K562 (cell line): ENCODE results near the gene SCUBE1. TPM values are rescaled to one million over a fixed set of nuclear protein-coding genes. Genes with fewer than 3 reads are reported as not detected.

ENCODE experiments used
- ATAC-seq: fragments of 200-7000 bp; cut with Tn5 transposase; 3 replicates; pipeline ENCODE4 v1.9.1; 2020; ENCODE audit warnings: moderate library complexity
- BruUV-seq: library from RNA; stranded (reverse); fragments of 400-500 nt; replicated peaks from 2 replicates; lab custom pipeline; 2021; lab: Mats Ljungman, UMichigan
- CTCF ChIA-PET: fragments of 300-600 bp; formaldehyde crosslinking; extraction: SDS; loops from one replicate; lab custom pipeline; 2021; ENCODE audit warnings: low intra/inter-chr PET ratio; lab: Yijun Ruan, JAX
- POLR2A ChIA-PET: fragments of 300-600, 350-650 bp; sonication (Branson Sonifier 250); formaldehyde crosslinking; extraction: SDS; loops from one replicate; lab custom pipeline; 2021; ENCODE audit warnings: antibody characterized with exemption, inconsistent platforms; lab: Yijun Ruan, JAX
- DNase-seq, 4 experiments: peaks; one replicate each; pipeline versions ENCODE4 v3.0.0 to v3.0.0-alpha.2; 2011 to 2018; ENCODE audit warnings: low spot score in 3 of 4, mixed read lengths in 3 of 4; ENCODE audit errors: extremely low read depth in 1 of 4
- FAIRE-seq: peaks from 2 replicates; lab custom pipeline; 2011; peaks lifted over from hg19 to GRCh38; lab: Jason Lieb, UNC
- H2AFZ ChIP-seq: 2 replicates; pipeline ENCODE4 v1.6.0; 2011; ENCODE audit warnings: low read depth, low read length, control low read depth, inconsistent platforms
- H3K27ac ChIP-seq: fragments of 200-600 bp; 3 replicates; pipeline ENCODE4 v1.8.0; 2011; ENCODE audit warnings: low read depth, mild to moderate bottlenecking, control low read depth, inconsistent platforms, low read length, moderate library complexity, mixed read lengths; ENCODE audit errors: extremely low read depth
- H3K27me3 ChIP-seq, 2 experiments: fragments of 300-600 bp in 1 of 2; 2 replicates in 1 of 2; 3 replicates in 1 of 2; pipeline versions ENCODE4 v1.6.0 to v1.8.0; 2011; ENCODE audit warnings: inconsistent platforms in 2 of 2, low read length in 2 of 2, mild to moderate bottlenecking in 1 of 2, mixed read lengths in 1 of 2, moderate library complexity in 1 of 2; ENCODE audit not compliant: control insufficient read depth in 2 of 2, insufficient read depth in 2 of 2
- H3K36me3 ChIP-seq: fragments of 300-600 bp; 3 replicates; pipeline ENCODE4 v1.8.0; 2011; ENCODE audit warnings: mild to moderate bottlenecking, low read length, inconsistent platforms; ENCODE audit not compliant: control insufficient read depth, insufficient read depth
- H3K4me1 ChIP-seq, 2 experiments: fragments of 200-600 bp in 1 of 2; replicated peaks in 1 of 2; 2 replicates in 1 of 2; 3 replicates in 1 of 2; pipeline versions ENCODE4 v1.5.1 to v1.8.0; 2011; ENCODE audit warnings: inconsistent platforms in 2 of 2, low read length in 2 of 2, mild to moderate bottlenecking in 1 of 2, mixed read lengths in 1 of 2, moderate library complexity in 1 of 2; ENCODE audit not compliant: control insufficient read depth in 2 of 2, insufficient read depth in 2 of 2
- H3K4me2 ChIP-seq: 2 replicates; pipeline ENCODE4 v1.6.1; 2011; ENCODE audit warnings: low read length, control low read depth, inconsistent platforms, mixed read lengths; ENCODE audit not compliant: insufficient read depth
- H3K4me3 ChIP-seq: fragments of 200-600 bp; sonication (generic), shearing (Covaris generic); 2 replicates; pipeline ENCODE4 v1.5.1; 2016; ENCODE audit warnings: control low read depth, inconsistent platforms
- H3K79me2 ChIP-seq: fragments of 200-600 bp; 3 replicates; pipeline ENCODE4 v1.8.0; 2011; ENCODE audit warnings: low read length, inconsistent platforms; ENCODE audit not compliant: control insufficient read depth, insufficient read depth
- H3K9ac ChIP-seq, 2 experiments: 2 replicates each; pipeline versions ENCODE4 v1.6.0 to v1.6.1; 2011; ENCODE audit warnings: low read depth in 2 of 2, low read length in 2 of 2, control low read depth in 1 of 2, inconsistent platforms in 1 of 2, mild to moderate bottlenecking in 1 of 2, mixed read lengths in 1 of 2; ENCODE audit not compliant: insufficient read depth in 1 of 2
- H3K9me1 ChIP-seq: one replicate; pipeline ENCODE4 v1.6.0; 2011; ENCODE audit warnings: inconsistent platforms, mild to moderate bottlenecking, low read length, moderate library complexity; ENCODE audit not compliant: control insufficient read depth, insufficient read depth
- H3K9me3 ChIP-seq: replicated peaks from 2 replicates; pipeline ENCODE4 v1.5.1; 2011; ENCODE audit warnings: low read depth, low read length, inconsistent platforms; ENCODE audit not compliant: control insufficient read depth, insufficient read depth
- H4K20me1 ChIP-seq: replicated peaks from 2 replicates; pipeline ENCODE4 v1.6.1; 2011; ENCODE audit warnings: low read length, inconsistent platforms, mixed read lengths; ENCODE audit not compliant: control insufficient read depth, insufficient read depth
- ERF ChIP-seq: fragments of 450-650 bp; formaldehyde crosslinking; IDR thresholded peaks from 2 replicates; pipeline ENCODE4 v1.4.0; 2020; ENCODE audit warnings: mild to moderate bottlenecking, mixed read lengths
- ETV1 ChIP-seq: fragments of 450-650 bp; conservative IDR thresholded peaks from 2 replicates; pipeline ENCODE4 v1.6.1; 2016; ENCODE audit warnings: missing genetic modification characterization, control low read depth, low read depth, missing compliant biosample characterization
- PCBP2 ChIP-seq: fragments of 200-400 bp; formaldehyde crosslinking; IDR thresholded peaks from 2 replicates; pipeline ENCODE4 v1.6.1; 2018; ENCODE audit warnings: low read length, low read depth, mild to moderate bottlenecking, moderate library complexity; ENCODE audit not compliant: poor library complexity, severe bottlenecking
- YBX1 ChIP-seq: fragments of 450-650 bp; IDR thresholded peaks from 2 replicates; pipeline ENCODE4 v1.7.1; 2016; ENCODE audit warnings: mild to moderate bottlenecking
- WGBS: fragments of 100-300 bp; shearing (Covaris generic); methylation state at CpG from one replicate; pipeline ENCODE4 v1.1.6; 2016; ENCODE audit warnings: low coverage, mixed read lengths; ENCODE audit not compliant: insufficient coverage; ENCODE audit errors: missing lambda C conversion rate; 5-methylcytosine and 5-hydroxymethylcytosine counted together
- in situ Hi-C: fragments of 300-500 bp; cut with MboI; formaldehyde crosslinking; loops from 4 replicates; pipeline ENCODE4 v1.15.0; 2018; ENCODE audit warnings: inconsistent platforms, mixed read lengths
- intact Hi-C: fragments of 100-400 bp; cut with micrococcal nuclease; formaldehyde crosslinking; loops from 2 replicates; pipeline ENCODE4 v1.14.2; 2022
- polyA plus RNA-seq, 8 experiments: library from polyadenylated mRNA; depleted of rRNA in 4 of 8; stranded (reverse) in 5 of 8; unstranded in 3 of 8; fragments of >200 nt; fragmentation: Nextera tagmentation in 2 of 8; fragmentation: Illumina TruSeq in 1 of 8; extraction: Ambion mirVana in 2 of 8; extraction: Trizol in 1 of 8; gene quantifications; 2 replicates each; pipeline versions ENCODE4 v1.2.1 to v1.2.3, GENCODE V29; 2011 to 2014; ENCODE audit warnings: inconsistent platforms in 1 of 8, missing spikeins in 1 of 8
- total RNA-seq, 7 experiments: library from RNA; depleted of rRNA in 6 of 7; stranded (reverse); fragments of >200 nt in 6 of 7; fragmentation: Illumina TruSeq in 2 of 7; extraction: Trizol in 2 of 7; gene quantifications; 2 replicates each; pipeline versions ENCODE4 v1.2.1 to v1.2.3, GENCODE V29; 2011 to 2021; ENCODE audit warnings: low replicate concordance in 1 of 7
- TF ChIP-seq, protein P1 (sequence below): fragments of 450-650 bp; IDR thresholded peaks from 2 replicates; pipeline ENCODE4 v1.6.1; 2016; ENCODE audit warnings: mild to moderate bottlenecking, moderate library complexity
- TF ChIP-seq, protein P2 (sequence below), 2 experiments: fragments of 450-650 bp; IDR thresholded peaks; 2 replicates each; pipeline ENCODE4 v1.6.1; 2018; ENCODE audit warnings: mild to moderate bottlenecking in 2 of 2, low read depth in 1 of 2; ENCODE audit not compliant: partially characterized antibody in 2 of 2

SCUBE1 gene
- total and polyA plus RNA-seq, 9 of the 15 experiments (the other 6 are each of a cell fraction or from before 2014, with no cell fraction given) = 0.03 to 0.47 (median 0.29) TPM; not detected in 6

GRCh38 chr22:43148581-43148980 lies 194.6 kb downstream of the SCUBE1 start:
- no peak overlapping the region for H3K4me3 ChIP-seq
- 60% methylated on average over 3 of the region's 6 CpGs for WGBS
- ChIA-PET POLR2A (interaction anchor here (1.4 kb wide), 1 partner anchor 11 kb away, joined by 5 read pairs; no protein-coding TSS in a partner anchor), CTCF (no interaction called here)
- intact Hi-C loops (no loop called here), in situ Hi-C loops (no loop called here)
- H4K20me1 ChIP-seq = no peaks in the 10 kb centered on the region
- H3K9me1 ChIP-seq = no peaks in the 10 kb centered on the region
- FAIRE-seq (no peak), DNase-seq (no peak), ATAC-seq (no peak)
- no peaks in the 10 kb centered on the region for H3K9me3 ChIP-seq
- H3K27ac ChIP-seq = no peak overlapping the region
- BruUV-seq = no TSS peak
- H3K9ac ChIP-seq = peak overlapping the region in 1 of 2 experiments; percentile 58; a peak in 2 of 4 replicates
- H3K4me1 ChIP-seq = peaks cover 0 to 33% of the 10 kb centered on the region in 2 experiments; a peak in 3 of 5 replicates
- H3K4me2 ChIP-seq = no peak overlapping the region
- H3K36me3 ChIP-seq = no peaks in the 10 kb centered on the region
- H3K27me3 ChIP-seq = no peaks in the 10 kb centered on the region
- H3K79me2 ChIP-seq = peaks cover 17% of the 10 kb centered on the region
- H2AFZ ChIP-seq = no peak overlapping the region
- TF ChIP-seq YBX1 = no peak
- TF ChIP-seq, protein P1, sequence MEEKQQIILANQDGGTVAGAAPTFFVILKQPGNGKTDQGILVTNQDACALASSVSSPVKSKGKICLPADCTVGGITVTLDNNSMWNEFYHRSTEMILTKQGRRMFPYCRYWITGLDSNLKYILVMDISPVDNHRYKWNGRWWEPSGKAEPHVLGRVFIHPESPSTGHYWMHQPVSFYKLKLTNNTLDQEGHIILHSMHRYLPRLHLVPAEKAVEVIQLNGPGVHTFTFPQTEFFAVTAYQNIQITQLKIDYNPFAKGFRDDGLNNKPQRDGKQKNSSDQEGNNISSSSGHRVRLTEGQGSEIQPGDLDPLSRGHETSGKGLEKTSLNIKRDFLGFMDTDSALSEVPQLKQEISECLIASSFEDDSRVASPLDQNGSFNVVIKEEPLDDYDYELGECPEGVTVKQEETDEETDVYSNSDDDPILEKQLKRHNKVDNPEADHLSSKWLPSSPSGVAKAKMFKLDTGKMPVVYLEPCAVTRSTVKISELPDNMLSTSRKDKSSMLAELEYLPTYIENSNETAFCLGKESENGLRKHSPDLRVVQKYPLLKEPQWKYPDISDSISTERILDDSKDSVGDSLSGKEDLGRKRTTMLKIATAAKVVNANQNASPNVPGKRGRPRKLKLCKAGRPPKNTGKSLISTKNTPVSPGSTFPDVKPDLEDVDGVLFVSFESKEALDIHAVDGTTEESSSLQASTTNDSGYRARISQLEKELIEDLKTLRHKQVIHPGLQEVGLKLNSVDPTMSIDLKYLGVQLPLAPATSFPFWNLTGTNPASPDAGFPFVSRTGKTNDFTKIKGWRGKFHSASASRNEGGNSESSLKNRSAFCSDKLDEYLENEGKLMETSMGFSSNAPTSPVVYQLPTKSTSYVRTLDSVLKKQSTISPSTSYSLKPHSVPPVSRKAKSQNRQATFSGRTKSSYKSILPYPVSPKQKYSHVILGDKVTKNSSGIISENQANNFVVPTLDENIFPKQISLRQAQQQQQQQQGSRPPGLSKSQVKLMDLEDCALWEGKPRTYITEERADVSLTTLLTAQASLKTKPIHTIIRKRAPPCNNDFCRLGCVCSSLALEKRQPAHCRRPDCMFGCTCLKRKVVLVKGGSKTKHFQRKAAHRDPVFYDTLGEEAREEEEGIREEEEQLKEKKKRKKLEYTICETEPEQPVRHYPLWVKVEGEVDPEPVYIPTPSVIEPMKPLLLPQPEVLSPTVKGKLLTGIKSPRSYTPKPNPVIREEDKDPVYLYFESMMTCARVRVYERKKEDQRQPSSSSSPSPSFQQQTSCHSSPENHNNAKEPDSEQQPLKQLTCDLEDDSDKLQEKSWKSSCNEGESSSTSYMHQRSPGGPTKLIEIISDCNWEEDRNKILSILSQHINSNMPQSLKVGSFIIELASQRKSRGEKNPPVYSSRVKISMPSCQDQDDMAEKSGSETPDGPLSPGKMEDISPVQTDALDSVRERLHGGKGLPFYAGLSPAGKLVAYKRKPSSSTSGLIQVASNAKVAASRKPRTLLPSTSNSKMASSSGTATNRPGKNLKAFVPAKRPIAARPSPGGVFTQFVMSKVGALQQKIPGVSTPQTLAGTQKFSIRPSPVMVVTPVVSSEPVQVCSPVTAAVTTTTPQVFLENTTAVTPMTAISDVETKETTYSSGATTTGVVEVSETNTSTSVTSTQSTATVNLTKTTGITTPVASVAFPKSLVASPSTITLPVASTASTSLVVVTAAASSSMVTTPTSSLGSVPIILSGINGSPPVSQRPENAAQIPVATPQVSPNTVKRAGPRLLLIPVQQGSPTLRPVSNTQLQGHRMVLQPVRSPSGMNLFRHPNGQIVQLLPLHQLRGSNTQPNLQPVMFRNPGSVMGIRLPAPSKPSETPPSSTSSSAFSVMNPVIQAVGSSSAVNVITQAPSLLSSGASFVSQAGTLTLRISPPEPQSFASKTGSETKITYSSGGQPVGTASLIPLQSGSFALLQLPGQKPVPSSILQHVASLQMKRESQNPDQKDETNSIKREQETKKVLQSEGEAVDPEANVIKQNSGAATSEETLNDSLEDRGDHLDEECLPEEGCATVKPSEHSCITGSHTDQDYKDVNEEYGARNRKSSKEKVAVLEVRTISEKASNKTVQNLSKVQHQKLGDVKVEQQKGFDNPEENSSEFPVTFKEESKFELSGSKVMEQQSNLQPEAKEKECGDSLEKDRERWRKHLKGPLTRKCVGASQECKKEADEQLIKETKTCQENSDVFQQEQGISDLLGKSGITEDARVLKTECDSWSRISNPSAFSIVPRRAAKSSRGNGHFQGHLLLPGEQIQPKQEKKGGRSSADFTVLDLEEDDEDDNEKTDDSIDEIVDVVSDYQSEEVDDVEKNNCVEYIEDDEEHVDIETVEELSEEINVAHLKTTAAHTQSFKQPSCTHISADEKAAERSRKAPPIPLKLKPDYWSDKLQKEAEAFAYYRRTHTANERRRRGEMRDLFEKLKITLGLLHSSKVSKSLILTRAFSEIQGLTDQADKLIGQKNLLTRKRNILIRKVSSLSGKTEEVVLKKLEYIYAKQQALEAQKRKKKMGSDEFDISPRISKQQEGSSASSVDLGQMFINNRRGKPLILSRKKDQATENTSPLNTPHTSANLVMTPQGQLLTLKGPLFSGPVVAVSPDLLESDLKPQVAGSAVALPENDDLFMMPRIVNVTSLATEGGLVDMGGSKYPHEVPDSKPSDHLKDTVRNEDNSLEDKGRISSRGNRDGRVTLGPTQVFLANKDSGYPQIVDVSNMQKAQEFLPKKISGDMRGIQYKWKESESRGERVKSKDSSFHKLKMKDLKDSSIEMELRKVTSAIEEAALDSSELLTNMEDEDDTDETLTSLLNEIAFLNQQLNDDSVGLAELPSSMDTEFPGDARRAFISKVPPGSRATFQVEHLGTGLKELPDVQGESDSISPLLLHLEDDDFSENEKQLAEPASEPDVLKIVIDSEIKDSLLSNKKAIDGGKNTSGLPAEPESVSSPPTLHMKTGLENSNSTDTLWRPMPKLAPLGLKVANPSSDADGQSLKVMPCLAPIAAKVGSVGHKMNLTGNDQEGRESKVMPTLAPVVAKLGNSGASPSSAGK = no peak
- no peak for TF ChIP-seq ETV1 (tag)
- no peak for TF ChIP-seq ERF (CRISPR knock-in tag)
- TF ChIP-seq, protein P2, sequence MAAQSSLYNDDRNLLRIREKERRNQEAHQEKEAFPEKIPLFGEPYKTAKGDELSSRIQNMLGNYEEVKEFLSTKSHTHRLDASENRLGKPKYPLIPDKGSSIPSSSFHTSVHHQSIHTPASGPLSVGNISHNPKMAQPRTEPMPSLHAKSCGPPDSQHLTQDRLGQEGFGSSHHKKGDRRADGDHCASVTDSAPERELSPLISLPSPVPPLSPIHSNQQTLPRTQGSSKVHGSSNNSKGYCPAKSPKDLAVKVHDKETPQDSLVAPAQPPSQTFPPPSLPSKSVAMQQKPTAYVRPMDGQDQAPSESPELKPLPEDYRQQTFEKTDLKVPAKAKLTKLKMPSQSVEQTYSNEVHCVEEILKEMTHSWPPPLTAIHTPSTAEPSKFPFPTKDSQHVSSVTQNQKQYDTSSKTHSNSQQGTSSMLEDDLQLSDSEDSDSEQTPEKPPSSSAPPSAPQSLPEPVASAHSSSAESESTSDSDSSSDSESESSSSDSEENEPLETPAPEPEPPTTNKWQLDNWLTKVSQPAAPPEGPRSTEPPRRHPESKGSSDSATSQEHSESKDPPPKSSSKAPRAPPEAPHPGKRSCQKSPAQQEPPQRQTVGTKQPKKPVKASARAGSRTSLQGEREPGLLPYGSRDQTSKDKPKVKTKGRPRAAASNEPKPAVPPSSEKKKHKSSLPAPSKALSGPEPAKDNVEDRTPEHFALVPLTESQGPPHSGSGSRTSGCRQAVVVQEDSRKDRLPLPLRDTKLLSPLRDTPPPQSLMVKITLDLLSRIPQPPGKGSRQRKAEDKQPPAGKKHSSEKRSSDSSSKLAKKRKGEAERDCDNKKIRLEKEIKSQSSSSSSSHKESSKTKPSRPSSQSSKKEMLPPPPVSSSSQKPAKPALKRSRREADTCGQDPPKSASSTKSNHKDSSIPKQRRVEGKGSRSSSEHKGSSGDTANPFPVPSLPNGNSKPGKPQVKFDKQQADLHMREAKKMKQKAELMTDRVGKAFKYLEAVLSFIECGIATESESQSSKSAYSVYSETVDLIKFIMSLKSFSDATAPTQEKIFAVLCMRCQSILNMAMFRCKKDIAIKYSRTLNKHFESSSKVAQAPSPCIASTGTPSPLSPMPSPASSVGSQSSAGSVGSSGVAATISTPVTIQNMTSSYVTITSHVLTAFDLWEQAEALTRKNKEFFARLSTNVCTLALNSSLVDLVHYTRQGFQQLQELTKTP (IDR thresholded peaks at IDR 0.05; ENCODE audit: low read depth in 1 of 2, partially characterized antibody in 2 of 2) = no peak
- TF ChIP-seq PCBP2 = no peak
